Measurements from ENCODE around the gene CCDC57.

The CCDC57 gene

GRCh38 chr17:82188001-82188961 lies 24.4 kb downstream of the CCDC57 start:
- H3K4me3 ChIP-seq (ENCODE audit: low read depth in 1 of 2, low read length in 2 of 2) = no peak overlapping the region
- no peaks in the 10 kb centered on the region for H3K27me3 ChIP-seq (ENCODE audit: low read depth, low read length)
- no peaks in the 10 kb centered on the region for H3K9me3 ChIP-seq (ENCODE audit: control insufficient read depth in 1 of 2, low read length in 2 of 2)
- no peak overlapping the region for H3K27ac ChIP-seq (ENCODE audit: low read length)
- H3K36me3 ChIP-seq (ENCODE audit: control insufficient read depth in 1 of 2, insufficient read depth in 2 of 2, low read length in 2 of 2) = peaks cover 9 to 47% of the 10 kb centered on the region in 2 donors
- H3K4me1 ChIP-seq (ENCODE audit: control insufficient read depth in 1 of 2, insufficient read depth in 2 of 2, low read length in 2 of 2) = no peaks in the 10 kb centered on the region

DNA sequence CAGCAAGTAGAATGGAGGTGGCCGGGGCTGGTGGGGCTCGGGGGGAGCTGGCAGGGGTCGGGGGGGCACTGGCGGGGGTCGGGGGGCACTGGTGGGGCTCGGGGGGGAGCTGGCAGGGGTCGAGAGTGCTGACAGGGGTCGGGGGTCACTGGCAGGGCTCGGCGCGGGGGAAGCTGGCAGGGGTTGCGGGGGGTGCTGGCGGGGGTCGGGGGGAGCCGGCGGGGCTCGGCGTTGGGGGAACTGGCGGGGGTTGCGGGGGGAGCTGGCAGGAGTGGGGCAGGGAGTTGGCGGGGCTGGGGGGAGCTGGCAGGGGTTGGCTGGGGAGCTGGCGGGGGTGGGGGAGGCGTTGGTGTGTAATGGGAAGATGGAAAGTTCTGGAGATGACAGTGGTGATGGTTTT lies 25.1 kb downstream of the CCDC57 start:
- Histone ChIP-seq H3K27ac (ENCODE audit: low read length) (no peak overlapping the region), H3K9me3 (ENCODE audit: control insufficient read depth in 1 of 2, low read length in 2 of 2) (no peaks in the 10 kb centered on the region), H3K36me3 (ENCODE audit: control insufficient read depth in 1 of 2, insufficient read depth in 2 of 2, low read length in 2 of 2) (peaks cover 10 to 47% of the 10 kb centered on the region in 2 donors), H3K27me3 (ENCODE audit: low read depth, low read length) (no peaks in the 10 kb centered on the region), H3K4me1 (ENCODE audit: control insufficient read depth in 1 of 2, insufficient read depth in 2 of 2, low read length in 2 of 2) (no peaks in the 10 kb centered on the region), H3K4me3 (ENCODE audit: low read depth in 1 of 2, low read length in 2 of 2) (no peak overlapping the region)

DNA sequence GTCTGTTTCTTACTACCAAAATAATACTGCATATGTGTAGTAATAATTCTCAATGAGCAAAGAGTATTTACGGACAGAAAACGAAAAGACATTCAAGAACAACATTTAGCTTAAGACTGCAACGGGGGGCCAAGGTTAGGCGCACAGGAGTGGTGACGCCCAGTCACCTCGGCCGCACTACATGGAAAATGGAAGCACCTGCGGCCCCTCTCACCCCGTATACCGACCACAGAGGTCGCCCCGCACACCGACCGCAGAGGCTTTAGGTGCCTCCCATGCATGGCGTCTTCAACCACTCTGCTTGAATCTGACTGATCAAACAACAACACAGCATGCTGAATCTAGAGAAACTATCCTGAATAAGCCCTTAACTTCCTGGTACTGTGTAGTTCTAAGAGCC lies 26.4 kb downstream of the CCDC57 start:
- no peak overlapping the region for H3K4me3 ChIP-seq (ENCODE audit: low read depth in 1 of 2, low read length in 2 of 2)
- H3K27me3 ChIP-seq (ENCODE audit: low read depth, low read length) = no peaks in the 10 kb centered on the region
- peaks cover 10 to 40% of the 10 kb centered on the region in 2 donors for H3K36me3 ChIP-seq (ENCODE audit: control insufficient read depth in 1 of 2, insufficient read depth in 2 of 2, low read length in 2 of 2)
- H3K9me3 ChIP-seq (ENCODE audit: control insufficient read depth in 1 of 2, low read length in 2 of 2) = no peaks in the 10 kb centered on the region
- no peak overlapping the region for H3K27ac ChIP-seq (ENCODE audit: low read length)
- no peaks in the 10 kb centered on the region for H3K4me1 ChIP-seq (ENCODE audit: control insufficient read depth in 1 of 2, insufficient read depth in 2 of 2, low read length in 2 of 2)

DNA sequence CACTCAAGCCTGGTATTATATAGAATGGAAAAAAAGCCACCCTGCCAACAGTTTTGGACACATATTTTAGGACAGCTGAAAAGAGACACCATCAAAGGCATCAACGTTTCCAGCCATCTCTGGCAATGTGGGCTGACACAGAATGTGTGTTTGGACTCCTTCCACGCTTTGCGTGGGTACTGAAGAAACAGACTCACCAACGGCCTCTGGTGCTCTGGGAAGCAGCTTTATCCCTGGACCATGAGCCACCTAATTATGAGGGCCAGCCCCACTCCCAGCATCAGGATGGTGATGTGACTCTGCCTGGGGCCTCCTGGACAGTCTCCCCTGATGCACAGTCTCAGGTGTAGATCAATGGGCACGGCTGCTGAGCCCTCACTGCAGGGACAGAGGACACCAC lies 27.9 kb downstream of the CCDC57 start:
- H3K4me1 ChIP-seq (ENCODE audit: control insufficient read depth in 1 of 2, insufficient read depth in 2 of 2, low read length in 2 of 2) = no peaks in the 10 kb centered on the region
- H3K4me3 ChIP-seq (ENCODE audit: low read depth in 1 of 2, low read length in 2 of 2) = no peak overlapping the region
- H3K36me3 ChIP-seq (ENCODE audit: control insufficient read depth in 1 of 2, insufficient read depth in 2 of 2, low read length in 2 of 2) = peaks cover 10 to 47% of the 10 kb centered on the region in 2 donors
- no peak overlapping the region for H3K27ac ChIP-seq (ENCODE audit: low read length)
- no peaks in the 10 kb centered on the region for H3K27me3 ChIP-seq (ENCODE audit: low read depth, low read length)
- no peaks in the 10 kb centered on the region for H3K9me3 ChIP-seq (ENCODE audit: control insufficient read depth in 1 of 2, low read length in 2 of 2)

GRCh38 chr17:82180776-82181528 lies 31.7 kb downstream of the CCDC57 start:
- Histone ChIP-seq H3K9me3 (ENCODE audit: control insufficient read depth in 1 of 2, low read length in 2 of 2) (no peaks in the 10 kb centered on the region), H3K4me3 (ENCODE audit: low read depth in 1 of 2, low read length in 2 of 2) (no peak overlapping the region), H3K4me1 (ENCODE audit: control insufficient read depth in 1 of 2, insufficient read depth in 2 of 2, low read length in 2 of 2) (no peaks in the 10 kb centered on the region), H3K36me3 (ENCODE audit: control insufficient read depth in 1 of 2, insufficient read depth in 2 of 2, low read length in 2 of 2) (peaks cover 10 to 45% of the 10 kb centered on the region in 2 donors), H3K27me3 (ENCODE audit: low read depth, low read length) (no peaks in the 10 kb centered on the region), H3K27ac (ENCODE audit: low read length) (no peak overlapping the region)

- Histone ChIP-seq H3K4me3 (ENCODE audit: low read depth in 1 of 2, low read length in 2 of 2) (no peak overlapping the region), H3K27me3 (ENCODE audit: low read depth, low read length) (no peaks in the 10 kb centered on the region), H3K27ac (ENCODE audit: low read length) (no peak overlapping the region), H3K9me3 (ENCODE audit: control insufficient read depth in 1 of 2, low read length in 2 of 2) (no peaks in the 10 kb centered on the region), H3K4me1 (ENCODE audit: control insufficient read depth in 1 of 2, insufficient read depth in 2 of 2, low read length in 2 of 2) (no peaks in the 10 kb centered on the region), H3K36me3 (ENCODE audit: control insufficient read depth in 1 of 2, insufficient read depth in 2 of 2, low read length in 2 of 2) (peaks cover 10 to 38% of the 10 kb centered on the region in 2 donors)
Observed at GRCh38 chr17:82179946-82180475, 32.6 kb downstream of the CCDC57 start.

- Histone ChIP-seq H3K27me3 (ENCODE audit: low read depth, low read length) (no peaks in the 10 kb centered on the region), H3K4me3 (ENCODE audit: low read depth in 1 of 2, low read length in 2 of 2) (no peak overlapping the region), H3K36me3 (ENCODE audit: control insufficient read depth in 1 of 2, insufficient read depth in 2 of 2, low read length in 2 of 2) (peaks cover 10 to 32% of the 10 kb centered on the region in 2 donors), H3K4me1 (ENCODE audit: control insufficient read depth in 1 of 2, insufficient read depth in 2 of 2, low read length in 2 of 2) (no peaks in the 10 kb centered on the region), H3K27ac (ENCODE audit: low read length) (no peak overlapping the region), H3K9me3 (ENCODE audit: control insufficient read depth in 1 of 2, low read length in 2 of 2) (no peaks in the 10 kb centered on the region)
Observed at GRCh38 chr17:82179412-82179811, 33.2 kb downstream of the CCDC57 start.

GRCh38 chr17:82178499-82179261 lies 34.0 kb downstream of the CCDC57 start:
- Histone ChIP-seq H3K27me3 (ENCODE audit: low read depth, low read length) (no peaks in the 10 kb centered on the region), H3K9me3 (ENCODE audit: control insufficient read depth in 1 of 2, low read length in 2 of 2) (no peaks in the 10 kb centered on the region), H3K4me3 (ENCODE audit: low read depth in 1 of 2, low read length in 2 of 2) (no peak overlapping the region), H3K27ac (ENCODE audit: low read length) (no peak overlapping the region), H3K36me3 (ENCODE audit: control insufficient read depth in 1 of 2, insufficient read depth in 2 of 2, low read length in 2 of 2) (peaks cover 9 to 25% of the 10 kb centered on the region in 2 donors), H3K4me1 (ENCODE audit: control insufficient read depth in 1 of 2, insufficient read depth in 2 of 2, low read length in 2 of 2) (no peaks in the 10 kb centered on the region)

GRCh38 chr17:82177761-82178498 lies 34.7 kb downstream of the CCDC57 start:
- H3K4me1 ChIP-seq (ENCODE audit: control insufficient read depth in 1 of 2, insufficient read depth in 2 of 2, low read length in 2 of 2) = no peaks in the 10 kb centered on the region
- H3K27me3 ChIP-seq (ENCODE audit: low read depth, low read length) = no peaks in the 10 kb centered on the region
- peaks cover 4 to 22% of the 10 kb centered on the region in 2 donors for H3K36me3 ChIP-seq (ENCODE audit: control insufficient read depth in 1 of 2, insufficient read depth in 2 of 2, low read length in 2 of 2)
- no peak overlapping the region for H3K4me3 ChIP-seq (ENCODE audit: low read depth in 1 of 2, low read length in 2 of 2)
- no peak overlapping the region for H3K27ac ChIP-seq (ENCODE audit: low read length)
- H3K9me3 ChIP-seq (ENCODE audit: control insufficient read depth in 1 of 2, low read length in 2 of 2) = no peaks in the 10 kb centered on the region

- H3K27me3 ChIP-seq (ENCODE audit: low read depth, low read length) = no peaks in the 10 kb centered on the region
- H3K27ac ChIP-seq (ENCODE audit: low read length) = no peak overlapping the region
- no peaks in the 10 kb centered on the region for H3K9me3 ChIP-seq (ENCODE audit: control insufficient read depth in 1 of 2, low read length in 2 of 2)
- H3K4me1 ChIP-seq (ENCODE audit: control insufficient read depth in 1 of 2, insufficient read depth in 2 of 2, low read length in 2 of 2) = no peaks in the 10 kb centered on the region
- no peak overlapping the region for H3K4me3 ChIP-seq (ENCODE audit: low read depth in 1 of 2, low read length in 2 of 2)
- H3K36me3 ChIP-seq (ENCODE audit: control insufficient read depth in 1 of 2, insufficient read depth in 2 of 2, low read length in 2 of 2) = peaks cover 3 to 24% of the 10 kb centered on the region in 2 donors
Observed at GRCh38 chr17:82177276-82177675, 35.4 kb downstream of the CCDC57 start.

Data from muscle layer of duodenum (tissue), 2 donors.